Measurements from ENCODE around the gene PTCH1.

The PTCH1 gene

GRCh38 chr9:95399261-95399660, 117.5 kb downstream of the PTCH1 start:
- DNase-seq (ENCODE audit: low spot score): no peak
